ENCODE results near the gene CST7.

GRCh38 chr20:24999568-24999967 lies 50.5 kb downstream of the CST7 start:
- TF ChIP-seq SOX6 (IDR thresholded peaks at IDR 0.05) (no peak), SOX6 (CRISPR knock-in tag; IDR thresholded peaks at IDR 0.05) (no peak), CTCF (CRISPR knock-in tag; IDR thresholded peaks at IDR 0.05) (no peak), ZNF687 (CRISPR knock-in tag; IDR thresholded peaks at IDR 0.05) (no peak), RNF219 (CRISPR knock-in tag; IDR thresholded peaks at IDR 0.05) (no peak), FOXO1 (CRISPR knock-in tag; IDR thresholded peaks at IDR 0.05) (no peak), RERE (CRISPR knock-in tag; IDR thresholded peaks at IDR 0.05; ENCODE audit: low read depth) (no peak), EZH2 (conservative IDR thresholded peaks at IDR 0.05; ENCODE audit: low read depth, low read length) (no peak), ZNF616 (CRISPR knock-in tag; IDR thresholded peaks at IDR 0.05; ENCODE audit: low read depth) (no peak), BATF2 (CRISPR knock-in tag; IDR thresholded peaks at IDR 0.05) (no peak), CEBPG (CRISPR knock-in tag; IDR thresholded peaks at IDR 0.05) (no peak)

Measured in HepG2 (cell line).